ENCODE results near the gene SNAPC4.

- TF ChIP-seq POLR2A (IDR thresholded peaks at IDR 0.05): no peak
- TF ChIP-seq CTCF (IDR thresholded peaks at IDR 0.05): no peak
- no peak for TF ChIP-seq EP300 (IDR thresholded peaks at IDR 0.05)
Observed at GRCh38 chr9:136419092-136419420, 19.1 kb upstream of the SNAPC4 start.

Data from ovary (tissue), 3 donors.